ENCODE results near the gene IL1RAPL2.
"Not testable (repeated sequence)": the region's sequence is repeated elsewhere in the genome, so short reads cannot be mapped to it uniquely, and the experiment has no call there.

Gene IL1RAPL2

GRCh38 chrX:104995546-104995945 is 429.5 kb downstream of the IL1RAPL2 start:
- TF ChIP-seq, protein P1, sequence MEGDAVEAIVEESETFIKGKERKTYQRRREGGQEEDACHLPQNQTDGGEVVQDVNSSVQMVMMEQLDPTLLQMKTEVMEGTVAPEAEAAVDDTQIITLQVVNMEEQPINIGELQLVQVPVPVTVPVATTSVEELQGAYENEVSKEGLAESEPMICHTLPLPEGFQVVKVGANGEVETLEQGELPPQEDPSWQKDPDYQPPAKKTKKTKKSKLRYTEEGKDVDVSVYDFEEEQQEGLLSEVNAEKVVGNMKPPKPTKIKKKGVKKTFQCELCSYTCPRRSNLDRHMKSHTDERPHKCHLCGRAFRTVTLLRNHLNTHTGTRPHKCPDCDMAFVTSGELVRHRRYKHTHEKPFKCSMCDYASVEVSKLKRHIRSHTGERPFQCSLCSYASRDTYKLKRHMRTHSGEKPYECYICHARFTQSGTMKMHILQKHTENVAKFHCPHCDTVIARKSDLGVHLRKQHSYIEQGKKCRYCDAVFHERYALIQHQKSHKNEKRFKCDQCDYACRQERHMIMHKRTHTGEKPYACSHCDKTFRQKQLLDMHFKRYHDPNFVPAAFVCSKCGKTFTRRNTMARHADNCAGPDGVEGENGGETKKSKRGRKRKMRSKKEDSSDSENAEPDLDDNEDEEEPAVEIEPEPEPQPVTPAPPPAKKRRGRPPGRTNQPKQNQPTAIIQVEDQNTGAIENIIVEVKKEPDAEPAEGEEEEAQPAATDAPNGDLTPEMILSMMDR (conservative IDR thresholded peaks at IDR 0.05; ENCODE audit: low read depth, low read length) = no peak
- no peak overlapping the region for H3K4me3 ChIP-seq (ENCODE audit: low read length)
- DNase-seq (ENCODE audit: low read depth) = no peak

DNA sequence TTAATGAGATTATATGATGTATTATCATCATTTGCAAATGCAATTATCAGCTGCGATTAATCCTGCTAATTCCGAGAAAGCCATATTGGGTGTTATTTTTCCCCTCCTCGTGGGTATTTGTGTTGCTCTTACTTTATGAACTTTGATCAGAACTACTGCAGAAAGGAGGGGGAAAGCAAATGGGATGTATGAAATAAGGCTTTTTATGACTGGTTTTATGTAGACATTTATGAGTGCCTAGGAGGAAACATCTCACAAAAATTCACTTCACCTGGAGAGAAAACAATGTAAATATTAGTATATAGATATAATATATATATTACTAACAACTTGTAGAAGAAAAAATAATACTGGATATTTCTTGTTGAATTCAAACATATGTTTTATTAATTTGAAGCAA is 440.1 kb downstream of the IL1RAPL2 start:
- DNase-seq (ENCODE audit: low read depth) = no peak
- H3K4me3 ChIP-seq (ENCODE audit: low read length) = no peak overlapping the region
- TF ChIP-seq, protein P1 (conservative IDR thresholded peaks at IDR 0.05; ENCODE audit: low read depth, low read length) = no peak

GRCh38 chrX:105006996-105007395 is 441.0 kb downstream of the IL1RAPL2 start:
- no peak overlapping the region for H3K4me3 ChIP-seq (ENCODE audit: low read length)
- TF ChIP-seq, protein P1 (conservative IDR thresholded peaks at IDR 0.05; ENCODE audit: low read depth, low read length) = no peak
- no peak for DNase-seq (ENCODE audit: low read depth)

GRCh38 chrX:105013719-105014118 is 447.7 kb downstream of the IL1RAPL2 start:
- H3K4me3 ChIP-seq (ENCODE audit: low read length) = no peak overlapping the region
- DNase-seq (ENCODE audit: low read depth) = no peak
- TF ChIP-seq, protein P1 (conservative IDR thresholded peaks at IDR 0.05; ENCODE audit: low read depth, low read length) = no peak

DNA sequence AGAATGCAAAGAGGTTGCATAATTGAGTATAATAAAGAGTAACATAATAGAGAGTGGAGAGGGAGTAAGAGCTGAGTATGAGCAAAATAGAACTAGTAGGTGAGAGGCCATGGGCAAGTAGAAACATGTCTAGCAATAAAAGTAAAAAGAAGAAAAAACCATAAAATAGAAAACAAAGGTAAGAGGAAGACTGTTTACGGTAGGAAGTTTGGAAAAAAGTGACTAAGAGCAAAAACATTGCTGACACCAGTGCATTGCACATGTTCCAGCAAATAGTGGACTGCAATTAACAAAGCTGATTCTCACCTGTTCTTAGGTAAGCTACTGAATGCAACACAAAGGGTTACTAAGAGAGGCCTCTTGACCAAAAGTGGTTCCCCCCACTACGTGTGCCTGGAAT is 451.6 kb downstream of the IL1RAPL2 start:
- no peak overlapping the region for H3K4me3 ChIP-seq (ENCODE audit: low read length)
- no peak for DNase-seq (ENCODE audit: low read depth)
- TF ChIP-seq, protein P1 (conservative IDR thresholded peaks at IDR 0.05; ENCODE audit: low read depth, low read length) = no peak

- TF ChIP-seq, protein P1 (conservative IDR thresholded peaks at IDR 0.05; ENCODE audit: low read depth, low read length) = no peak
- H3K4me3 ChIP-seq (ENCODE audit: low read length) = no peak overlapping the region
- DNase-seq (ENCODE audit: low read depth) = no peak
These were observed 452.9 kb downstream of the IL1RAPL2 start for GRCh38 chrX:105018865-105019264.

- not testable (repeated sequence) for H3K4me3 ChIP-seq (ENCODE audit: low read length); DNase-seq (ENCODE audit: low read depth)
These were observed 463.0 kb downstream of the IL1RAPL2 start for GRCh38 chrX:105028962-105029361.

All from retinal pigment epithelial cell (primary cell).